Activated CD4-positive, alpha-beta T cell treated with anti-CD3 and anti-CD28 coated beads for 36 hours (primary cell): ENCODE data around the gene PROK1. TPM values are rescaled to one million over a fixed set of nuclear protein-coding genes. Genes with fewer than 3 reads are reported as not detected.

Experiments used
- ATAC-seq: fragments of 200-7000 bp; cut with Tn5 transposase; one replicate; pipeline ENCODE4 v1.10.0; 2021; ENCODE audit warnings: mild to moderate bottlenecking, moderate library complexity
- CTCF ChIA-PET: fragments of 350-600 bp; sonication (Branson Sonifier 250); formaldehyde crosslinking; loops from one replicate; lab custom pipeline; 2021; ENCODE audit warnings: antibody characterized with exemption; lab: Charles Lee
- POLR2A ChIA-PET: fragments of 350-600 bp; sonication (Branson Sonifier 250); formaldehyde crosslinking; loops from one replicate; lab custom pipeline; 2021; ENCODE audit warnings: antibody characterized with exemption, inconsistent platforms; lab: Charles Lee
- DNase-seq: peaks from one replicate; pipeline ENCODE4 v3.0.0-alpha.2; 2020
- H3K27ac Mint-ChIP-seq: one replicate; pipeline ENCODE4 v1.8.0; 2021; ENCODE audit warnings: mixed read lengths
- H3K27me3 Mint-ChIP-seq: one replicate; pipeline ENCODE4 v1.8.0; 2021; ENCODE audit warnings: mixed read lengths
- H3K36me3 Mint-ChIP-seq: one replicate; pipeline ENCODE4 v1.8.0; 2021; ENCODE audit warnings: low read depth, mixed read lengths
- H3K4me1 Mint-ChIP-seq: one replicate; pipeline ENCODE4 v1.8.0; 2021; ENCODE audit warnings: mixed read lengths
- H3K4me3 Mint-ChIP-seq: one replicate; pipeline ENCODE4 v1.8.0; 2021; ENCODE audit warnings: mild to moderate bottlenecking, moderate library complexity, mixed read lengths
- H3K9me3 Mint-ChIP-seq: one replicate; pipeline ENCODE4 v1.8.0; 2021; ENCODE audit warnings: low read depth, mixed read lengths
- intact Hi-C, 2 experiments: fragments of 100-400 bp; cut with DNase I in 1 of 2; cut with micrococcal nuclease in 1 of 2; formaldehyde crosslinking; loops; one replicate each; pipeline versions ENCODE4 v1.14.2 to v1.15.1; 2022 to 2024; cut with DNase I, micrococcal nuclease
- total RNA-seq, 2 experiments: library from RNA; stranded (reverse); gene quantifications; one replicate each; pipeline ENCODE4 v1.2.3, GENCODE V29; 2021

PROK1 gene
- total RNA-seq, 2 experiments from 2014 or later = not detected

- ChIA-PET POLR2A (no interaction called here), CTCF (interaction anchor here (1.2 to 1.3 kb wide), 2 partner anchors 10 to 77 kb away, joined by 4 read pairs; no protein-coding TSS in a partner anchor)
- DNase-seq (no peak), ATAC-seq (no peak)
- Mint-ChIP-seq H3K9me3 (no peaks in the 10 kb centered on the region), H3K36me3 (no peaks in the 10 kb centered on the region), H3K27ac (no peak overlapping the region), H3K27me3 (peaks cover under 1% of the 10 kb centered on the region), H3K4me1 (no peaks in the 10 kb centered on the region), H3K4me3 (no peak overlapping the region)
- intact Hi-C loops = no loop called here
These were observed 32.2 kb upstream of the PROK1 start for GRCh38 chr1:110418729-110419128.

- peaks cover 4% of the 10 kb centered on the region for H3K27me3 Mint-ChIP-seq
- no peaks in the 10 kb centered on the region for H3K4me1 Mint-ChIP-seq
- intact Hi-C loops = no loop called here
- ChIA-PET POLR2A (no interaction called here), CTCF (interaction anchor here (0.8 to 3.6 kb wide), 3 partner anchors 11 to 75 kb away, joined by 3 to 17 read pairs (median 3); no protein-coding TSS in a partner anchor)
- no peaks in the 10 kb centered on the region for H3K9me3 Mint-ChIP-seq
- DNase-seq (no peak), ATAC-seq (no peak)
- H3K4me3 Mint-ChIP-seq = no peak overlapping the region
- H3K36me3 Mint-ChIP-seq = no peaks in the 10 kb centered on the region
- H3K27ac Mint-ChIP-seq = no peak overlapping the region
These were observed 30.8 kb upstream of the PROK1 start for GRCh38 chr1:110420023-110420662.

GRCh38 chr1:110420874-110421793, 29.8 kb upstream of the PROK1 start:
- DNase-seq = peak; percentile 32

GRCh38 chr1:110424699-110425611, 26.0 kb upstream of the PROK1 start:
- Mint-ChIP-seq H3K27me3 (peaks cover 4% of the 10 kb centered on the region), H3K9me3 (no peaks in the 10 kb centered on the region), H3K4me1 (no peaks in the 10 kb centered on the region), H3K4me3 (no peak overlapping the region), H3K27ac (no peak overlapping the region), H3K36me3 (no peaks in the 10 kb centered on the region)
- POLR2A ChIA-PET = interaction anchor here (0.6 kb wide), 1 partner anchor 161 kb away, joined by 4 read pairs; no protein-coding TSS in a partner anchor
- intact Hi-C loops = no loop called here
- ATAC-seq (no peak), DNase-seq (no peak)
- CTCF ChIA-PET = interaction anchor here (1.0 to 1.7 kb wide), 3 partner anchors 11 to 58 kb away, joined by 4 to 8 read pairs (median 5); no protein-coding TSS in a partner anchor

More at GRCh38 chr1:110420874-110421793, 29.8 kb upstream of the PROK1 start:
- ATAC-seq = no peak
- no peaks in the 10 kb centered on the region for H3K9me3 Mint-ChIP-seq
- peaks cover 4% of the 10 kb centered on the region for H3K27me3 Mint-ChIP-seq
- H3K4me3 Mint-ChIP-seq = no peak overlapping the region
- ChIA-PET CTCF (interaction anchor here (0.8 to 3.6 kb wide), 6 partner anchors 9 to 77 kb away, joined by 3 to 17 read pairs (median 3); no protein-coding TSS in a partner anchor), POLR2A (no interaction called here)
- intact Hi-C loops = no loop called here
- H3K4me1 Mint-ChIP-seq = no peaks in the 10 kb centered on the region
- H3K27ac Mint-ChIP-seq = no peak overlapping the region
- no peaks in the 10 kb centered on the region for H3K36me3 Mint-ChIP-seq

GRCh38 chr1:110425612-110426152, 25.3 kb upstream of the PROK1 start:
- Mint-ChIP-seq H3K36me3 (no peaks in the 10 kb centered on the region), H3K9me3 (no peaks in the 10 kb centered on the region), H3K4me3 (no peak overlapping the region), H3K27me3 (peaks cover 4% of the 10 kb centered on the region), H3K4me1 (no peaks in the 10 kb centered on the region), H3K27ac (no peak overlapping the region)
- POLR2A ChIA-PET = no interaction called here
- ATAC-seq = no peak
- CTCF ChIA-PET = interaction anchor here (1.0 to 1.7 kb wide), 3 partner anchors 10 to 58 kb away, joined by 4 to 8 read pairs (median 5); no protein-coding TSS in a partner anchor
- DNase-seq = no peak
- intact Hi-C loops = no loop called here

GRCh38 chr1:110426854-110427253, 24.1 kb upstream of the PROK1 start:
- H3K36me3 Mint-ChIP-seq = no peaks in the 10 kb centered on the region
- POLR2A ChIA-PET = no interaction called here
- H3K27ac Mint-ChIP-seq = no peak overlapping the region
- no peak for ATAC-seq
- H3K27me3 Mint-ChIP-seq = peaks cover 4% of the 10 kb centered on the region
- CTCF ChIA-PET = interaction anchor here (1.7 kb wide), 1 partner anchor 33 kb away, joined by 8 read pairs; no protein-coding TSS in a partner anchor
- intact Hi-C loops = no loop called here
- DNase-seq = no peak
- H3K4me1 Mint-ChIP-seq = no peaks in the 10 kb centered on the region
- H3K4me3 Mint-ChIP-seq = no peak overlapping the region
- H3K9me3 Mint-ChIP-seq = no peaks in the 10 kb centered on the region

GRCh38 chr1:110428946-110429345, 22.0 kb upstream of the PROK1 start:
- Mint-ChIP-seq H3K9me3 (no peaks in the 10 kb centered on the region), H3K4me3 (no peak overlapping the region), H3K27ac (no peak overlapping the region), H3K36me3 (no peaks in the 10 kb centered on the region), H3K27me3 (peaks cover 4% of the 10 kb centered on the region), H3K4me1 (no peaks in the 10 kb centered on the region)
- ChIA-PET POLR2A (no interaction called here), CTCF (interaction anchor here (0.6 to 1.4 kb wide), 4 partner anchors 18 to 369 kb away, joined by 3 read pairs; no protein-coding TSS in a partner anchor)
- intact Hi-C loops = no loop called here
- DNase-seq (no peak), ATAC-seq (no peak)

- ChIA-PET POLR2A (no interaction called here), CTCF (interaction anchor here (0.5 to 1.7 kb wide), 5 partner anchors 18 to 223 kb away, joined by 3 to 10 read pairs (median 3); no protein-coding TSS in a partner anchor)
- ATAC-seq (no peak), DNase-seq (no peak)
- no peak overlapping the region for H3K4me3 Mint-ChIP-seq
- no peaks in the 10 kb centered on the region for H3K9me3 Mint-ChIP-seq
- H3K27ac Mint-ChIP-seq = no peak overlapping the region
- H3K4me1 Mint-ChIP-seq = no peaks in the 10 kb centered on the region
- peaks cover 3% of the 10 kb centered on the region for H3K27me3 Mint-ChIP-seq
- intact Hi-C loops = no loop called here
- H3K36me3 Mint-ChIP-seq = no peaks in the 10 kb centered on the region
These were observed 20.6 kb upstream of the PROK1 start for GRCh38 chr1:110430366-110430765.

GRCh38 chr1:110430901-110431300, 20.0 kb upstream of the PROK1 start:
- Mint-ChIP-seq H3K27ac (no peak overlapping the region), H3K9me3 (no peaks in the 10 kb centered on the region), H3K27me3 (peaks cover 3% of the 10 kb centered on the region), H3K4me1 (no peaks in the 10 kb centered on the region), H3K4me3 (no peak overlapping the region), H3K36me3 (no peaks in the 10 kb centered on the region)
- DNase-seq (no peak), ATAC-seq (no peak)
- intact Hi-C loops = no loop called here
- POLR2A ChIA-PET = no interaction called here
- CTCF ChIA-PET = interaction anchor here (0.6 to 1.7 kb wide), 5 partner anchors 16 to 223 kb away, joined by 3 to 10 read pairs (median 4); no protein-coding TSS in a partner anchor

GRCh38 chr1:110433213-110433612, 17.7 kb upstream of the PROK1 start:
- Mint-ChIP-seq H3K36me3 (no peaks in the 10 kb centered on the region), H3K4me1 (no peaks in the 10 kb centered on the region), H3K27me3 (peaks cover 3% of the 10 kb centered on the region), H3K9me3 (no peaks in the 10 kb centered on the region), H3K27ac (no peak overlapping the region), H3K4me3 (no peak overlapping the region)
- ATAC-seq (no peak), DNase-seq (no peak)
- ChIA-PET CTCF (interaction anchor here (1.4 to 3.5 kb wide), 4 partner anchors 20 to 63 kb away, joined by 4 to 20 read pairs (median 12); partner anchors contain the start of gene LAMTOR5), POLR2A (no interaction called here)
- intact Hi-C loops = no loop called here
